NCI-H226 (cell line): ENCODE data around the gene CTDP1.
"Not testable (repeated sequence)": the region's sequence is repeated elsewhere in the genome, so short reads cannot be mapped to it uniquely, and the experiment has no call there.

Source experiments
- DNase-seq: peaks from one replicate; pipeline ENCODE4 v3.0.0-alpha.2; 2015

The CTDP1 gene

DNA sequence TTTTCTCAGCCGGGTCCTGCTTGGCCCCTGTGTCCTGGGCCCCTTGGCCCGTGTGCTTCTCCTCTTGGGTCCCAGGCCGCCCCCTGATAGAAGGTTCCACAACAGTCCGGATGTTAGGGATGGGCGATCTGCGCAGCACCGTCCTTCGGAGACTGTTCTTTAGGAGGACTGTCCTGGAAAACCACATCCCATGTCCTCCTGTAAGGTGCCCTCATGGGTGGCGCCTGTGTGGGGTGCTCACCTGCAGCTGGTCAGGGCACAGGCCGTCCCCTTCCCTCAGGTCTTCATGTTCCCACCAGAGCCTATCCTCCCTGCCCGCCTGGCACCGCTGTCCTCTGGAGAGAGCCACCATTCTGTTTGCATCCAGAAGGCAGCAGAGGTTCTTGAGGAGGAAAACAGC is 50.0 kb downstream of the CTDP1 start:
- DNase-seq = no peak

GRCh38 chr18:79730804-79731203 is 51.2 kb downstream of the CTDP1 start:
- DNase-seq = no peak

GRCh38 chr18:79731881-79732720 is 52.5 kb downstream of the CTDP1 start:
- DNase-seq = not testable (repeated sequence)

DNA sequence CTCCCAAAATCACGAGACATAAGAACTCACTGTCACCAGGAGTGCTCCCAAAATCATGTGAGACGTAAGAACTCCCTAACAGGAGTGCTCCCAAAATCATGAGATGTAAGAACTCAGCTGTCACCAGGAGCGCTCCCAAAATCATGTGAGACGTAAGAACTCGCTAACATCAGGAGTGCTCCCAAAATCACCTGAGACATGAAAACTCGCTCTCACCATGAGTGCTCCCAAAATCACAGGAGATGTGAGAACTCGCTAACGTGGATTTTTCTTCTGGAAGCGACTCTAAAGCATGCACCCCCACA is 53.1 kb downstream of the CTDP1 start:
- no peak for DNase-seq

- no peak for DNase-seq
Measured at GRCh38 chr18:79733135-79733701, 53.6 kb downstream of the CTDP1 start.

GRCh38 chr18:79733986-79734770 is 54.6 kb downstream of the CTDP1 start:
- no peak for DNase-seq

GRCh38 chr18:79735071-79735980 is 55.7 kb downstream of the CTDP1 start:
- DNase-seq = no peak

DNA sequence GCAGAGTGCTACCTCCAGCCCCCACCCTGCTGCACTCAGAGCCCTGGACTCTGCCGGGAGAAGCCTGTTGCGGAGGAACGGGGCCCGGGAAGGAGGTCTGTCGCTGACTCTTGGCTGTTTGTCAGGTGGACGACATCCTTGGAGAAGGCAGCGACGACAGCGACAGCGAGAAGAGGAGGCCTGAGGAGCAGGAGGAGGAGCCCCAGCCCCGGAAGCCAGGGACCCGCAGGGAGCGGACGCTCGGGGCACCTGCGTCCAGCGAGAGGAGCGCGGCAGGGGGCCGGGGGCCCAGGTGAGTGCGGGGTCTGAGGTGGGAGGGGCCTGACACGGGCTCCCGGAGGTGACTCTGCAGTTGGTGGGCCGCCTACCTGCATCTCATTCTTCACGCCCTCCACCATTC is 56.6 kb downstream of the CTDP1 start:
- DNase-seq = no peak

GRCh38 chr18:79736846-79737245 is 57.2 kb downstream of the CTDP1 start:
- DNase-seq = no peak

- DNase-seq = no peak
Measured at GRCh38 chr18:79737426-79737825, 57.8 kb downstream of the CTDP1 start.

GRCh38 chr18:79738041-79738461 is 58.4 kb downstream of the CTDP1 start:
- DNase-seq = no peak

GRCh38 chr18:79738581-79739439 is 59.2 kb downstream of the CTDP1 start:
- DNase-seq = no peak

- no peak for DNase-seq
Measured at GRCh38 chr18:79739440-79739778, 59.8 kb downstream of the CTDP1 start.

- not testable (repeated sequence) for DNase-seq
Measured at GRCh38 chr18:79740047-79740446, 60.4 kb downstream of the CTDP1 start.

DNA sequence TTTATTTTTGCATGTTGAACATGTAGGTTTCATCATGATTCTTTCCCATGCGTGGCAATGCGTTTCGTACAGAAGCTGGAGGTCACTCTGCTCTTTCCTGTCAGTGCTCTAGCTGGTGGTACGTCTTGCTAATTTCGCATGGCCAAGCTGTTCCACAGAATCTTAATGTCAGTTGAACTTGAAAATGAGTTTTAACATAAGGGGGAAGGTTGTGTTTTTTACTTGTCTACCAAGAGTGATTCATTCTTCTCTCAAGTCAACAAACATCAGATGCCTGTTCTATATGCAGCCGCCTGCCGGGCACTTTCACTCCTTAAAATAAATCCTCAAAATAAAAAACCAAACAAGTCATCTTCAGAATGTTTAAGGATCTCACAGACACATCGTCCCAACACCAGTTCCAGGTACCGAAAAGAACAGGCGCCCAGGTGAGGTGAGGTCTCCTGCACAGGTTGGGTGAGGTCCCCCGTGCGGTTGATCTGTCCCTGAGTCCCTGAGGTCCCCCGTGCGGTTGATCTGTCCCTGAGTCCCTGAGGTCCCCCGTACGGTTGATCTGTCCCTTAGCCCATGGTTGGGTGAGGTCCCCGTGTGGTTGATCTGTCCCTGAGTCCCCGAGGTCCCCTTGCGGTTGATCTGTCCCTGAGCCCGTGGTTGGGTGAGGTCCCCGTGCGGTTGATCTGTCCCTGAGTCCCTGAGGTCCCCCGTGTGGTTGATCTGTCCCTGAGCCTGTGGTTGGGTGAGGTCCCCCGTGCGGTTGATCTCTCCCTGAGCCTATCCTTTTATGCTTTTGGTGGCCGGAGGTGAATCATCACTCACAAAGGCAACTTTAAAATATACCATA is 61.1 kb downstream of the CTDP1 start:
- no peak for DNase-seq

GRCh38 chr18:79741362-79741700 is 61.7 kb downstream of the CTDP1 start:
- DNase-seq = no peak

GRCh38 chr18:79742076-79742475 is 62.5 kb downstream of the CTDP1 start:
- DNase-seq = no peak

DNA sequence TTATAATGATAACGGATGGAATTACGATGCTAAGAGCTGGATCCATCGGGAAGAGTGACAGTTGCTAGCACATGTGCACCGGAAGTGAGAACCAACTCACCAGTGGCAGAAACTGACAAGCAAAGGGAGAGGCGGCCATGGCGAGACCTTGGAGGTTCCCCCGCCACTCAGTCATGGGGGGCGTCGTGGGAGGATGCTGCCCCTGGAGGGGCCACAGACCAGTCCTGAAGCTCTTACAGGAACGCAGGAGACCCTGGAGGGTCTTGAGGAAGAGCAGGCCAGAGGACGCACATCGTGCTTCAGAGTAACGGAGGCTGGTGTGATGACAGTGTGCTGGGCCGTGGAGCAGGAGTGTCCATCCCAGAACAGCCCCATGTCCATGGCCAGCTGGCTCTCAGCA is 65.0 kb downstream of the CTDP1 start:
- no peak for DNase-seq

- DNase-seq = no peak
Measured at GRCh38 chr18:79746730-79747129, 67.1 kb downstream of the CTDP1 start.

DNA sequence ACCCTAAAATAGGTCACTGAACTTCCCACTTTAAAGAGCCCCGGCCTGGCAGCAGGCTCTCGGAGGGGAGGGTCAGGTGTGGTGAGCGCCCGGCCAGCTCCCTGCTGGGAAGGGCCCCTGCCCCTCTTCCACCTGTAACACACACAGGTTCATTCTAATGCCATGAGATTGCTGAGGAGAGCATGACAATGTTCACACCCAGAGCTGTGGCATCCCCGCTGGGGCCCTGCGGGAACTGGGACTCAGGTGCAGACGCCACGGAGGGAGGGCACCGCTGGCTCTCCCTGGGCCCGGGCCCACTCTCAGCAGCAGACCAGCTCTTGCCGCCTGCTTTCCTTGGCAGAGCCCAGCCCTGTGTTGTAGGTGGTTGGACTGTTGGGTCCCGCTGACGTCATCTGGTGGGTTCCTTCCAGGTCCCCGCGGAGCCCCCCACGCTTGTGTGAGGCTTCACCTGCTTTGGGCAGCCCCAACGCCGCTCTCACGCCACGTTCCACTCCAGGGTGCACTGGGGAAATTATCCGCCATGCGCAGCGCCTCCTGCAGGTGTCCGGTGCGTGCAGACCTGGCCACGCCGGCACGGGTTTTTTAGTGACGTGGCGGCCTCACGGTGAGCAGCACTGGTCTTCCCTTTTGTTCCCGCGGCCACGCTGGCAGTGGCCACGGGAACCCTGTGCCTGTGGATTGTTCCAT is 67.7 kb downstream of the CTDP1 start:
- no peak for DNase-seq
